MM.1S (cell line): ENCODE measurements around the gene MADD.
"Not testable (repeated sequence)": the region's sequence is repeated elsewhere in the genome, so short reads cannot be mapped to it uniquely, and the experiment has no call there.

Source experiments
- DNase-seq: peaks from one replicate; pipeline ENCODE4 v3.0.0-alpha.2; 2015
- H2AFZ ChIP-seq: fragments of 300-600 bp; sonication (generic); 2 replicates; pipeline ENCODE4 v1.6.0; 2016; ENCODE audit warnings: antibody characterized with exemption, low read length
- H3F3A ChIP-seq: fragments of 300-600 bp; sonication (generic); 2 replicates; pipeline ENCODE4 v1.6.1; 2016; ENCODE audit warnings: mild to moderate bottlenecking, antibody characterized with exemption, low read length, moderate library complexity, mixed read lengths; ENCODE audit not compliant: insufficient read depth
- H3K27ac ChIP-seq: fragments of 300-600 bp; sonication (generic); 2 replicates; pipeline ENCODE4 v1.5.1; 2016; ENCODE audit warnings: mild to moderate bottlenecking, low read length
- H3K27me3 ChIP-seq: fragments of 300-600 bp; sonication (generic); replicated peaks from 2 replicates; pipeline ENCODE4 v1.6.0; 2016; ENCODE audit warnings: low read length; ENCODE audit not compliant: insufficient read depth
- H3K36me3 ChIP-seq: fragments of 300-600 bp; sonication (generic); replicated peaks from 2 replicates; pipeline ENCODE4 v1.6.1; 2016; ENCODE audit warnings: mild to moderate bottlenecking, low read length, mixed read lengths; ENCODE audit not compliant: insufficient read depth
- H3K4me1 ChIP-seq: fragments of 300-600 bp; sonication (generic); 2 replicates; pipeline ENCODE4 v1.6.1; 2016; ENCODE audit warnings: low read length, mixed read lengths
- H3K4me2 ChIP-seq: fragments of 300-600 bp; sonication (generic); 2 replicates; pipeline ENCODE4 v1.6.0; 2016; ENCODE audit warnings: low read depth, low read length
- H3K4me3 ChIP-seq: fragments of 300-600 bp; sonication (generic); 2 replicates; pipeline ENCODE4 v1.5.1; 2016; ENCODE audit warnings: low read length, mixed read lengths
- H3K79me2 ChIP-seq: fragments of 300-600 bp; sonication (generic); 2 replicates; pipeline ENCODE4 v1.6.1; 2016; ENCODE audit warnings: mixed run types, low read length, mixed read lengths
- H3K9ac ChIP-seq: fragments of 300-600 bp; sonication (generic); 2 replicates; pipeline ENCODE4 v1.6.1; 2016; ENCODE audit warnings: low read length, mixed read lengths
- H3K9me2 ChIP-seq: fragments of 300-600 bp; sonication (generic); replicated peaks from 2 replicates; pipeline ENCODE4 v1.6.1; 2016; ENCODE audit warnings: mild to moderate bottlenecking, low read length, mixed read lengths; ENCODE audit not compliant: insufficient read depth
- H3K9me3 ChIP-seq: fragments of 300-600 bp; sonication (generic); replicated peaks from 2 replicates; pipeline ENCODE4 v1.6.1; 2016; ENCODE audit warnings: mild to moderate bottlenecking, low read length, mixed read lengths; ENCODE audit not compliant: insufficient read depth
- H4K20me1 ChIP-seq: fragments of 300-600 bp; sonication (generic); 2 replicates; pipeline ENCODE4 v1.6.1; 2016; ENCODE audit warnings: mild to moderate bottlenecking, low read length, moderate library complexity, mixed read lengths; ENCODE audit not compliant: insufficient read depth
- EZH2 ChIP-seq: fragments of 300-600 bp; sonication (generic); optimal IDR thresholded peaks from 2 replicates; pipeline ENCODE3; 2017; ENCODE audit warnings: low read depth, mild to moderate bottlenecking, antibody characterized with exemption, low read length, mixed read lengths
- EZH2phosphoT487 ChIP-seq: fragments of 300-600 bp; sonication (generic); IDR thresholded peaks from 2 replicates; pipeline ENCODE4 v1.6.1; 2018; ENCODE audit warnings: antibody characterized with exemption, low read length
- TF ChIP-seq, protein P1 (sequence below): fragments of 300-600 bp; sonication (generic); IDR thresholded peaks from 2 replicates; pipeline ENCODE4 v1.5.1; 2016; ENCODE audit warnings: antibody characterized with exemption, low read length, mixed read lengths

The MADD gene

DNA sequence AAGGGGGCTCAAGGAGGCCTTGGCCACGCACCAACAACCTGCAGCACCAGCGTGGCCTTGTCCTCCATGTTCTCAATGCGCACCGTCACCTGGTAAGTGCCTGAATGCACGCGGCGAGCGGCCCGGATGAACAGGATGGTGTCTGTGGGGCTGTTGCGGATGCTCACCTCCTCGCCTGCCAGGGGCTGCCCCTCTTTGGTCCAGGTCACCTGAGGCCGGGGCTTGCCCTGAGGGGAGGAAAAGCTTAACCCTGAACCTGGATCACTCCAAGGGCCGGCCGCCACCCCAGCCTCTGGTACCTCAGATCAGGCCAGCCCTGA lies 63.6 kb downstream of the MADD start:
- TF ChIP-seq EZH2 (no peak), EZH2phosphoT487 (no peak)
- TF ChIP-seq, protein P1, sequence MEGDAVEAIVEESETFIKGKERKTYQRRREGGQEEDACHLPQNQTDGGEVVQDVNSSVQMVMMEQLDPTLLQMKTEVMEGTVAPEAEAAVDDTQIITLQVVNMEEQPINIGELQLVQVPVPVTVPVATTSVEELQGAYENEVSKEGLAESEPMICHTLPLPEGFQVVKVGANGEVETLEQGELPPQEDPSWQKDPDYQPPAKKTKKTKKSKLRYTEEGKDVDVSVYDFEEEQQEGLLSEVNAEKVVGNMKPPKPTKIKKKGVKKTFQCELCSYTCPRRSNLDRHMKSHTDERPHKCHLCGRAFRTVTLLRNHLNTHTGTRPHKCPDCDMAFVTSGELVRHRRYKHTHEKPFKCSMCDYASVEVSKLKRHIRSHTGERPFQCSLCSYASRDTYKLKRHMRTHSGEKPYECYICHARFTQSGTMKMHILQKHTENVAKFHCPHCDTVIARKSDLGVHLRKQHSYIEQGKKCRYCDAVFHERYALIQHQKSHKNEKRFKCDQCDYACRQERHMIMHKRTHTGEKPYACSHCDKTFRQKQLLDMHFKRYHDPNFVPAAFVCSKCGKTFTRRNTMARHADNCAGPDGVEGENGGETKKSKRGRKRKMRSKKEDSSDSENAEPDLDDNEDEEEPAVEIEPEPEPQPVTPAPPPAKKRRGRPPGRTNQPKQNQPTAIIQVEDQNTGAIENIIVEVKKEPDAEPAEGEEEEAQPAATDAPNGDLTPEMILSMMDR = no peak
- Histone ChIP-seq H3K9ac (no peak overlapping the region), H4K20me1 (no peaks in the 10 kb centered on the region), H3K27me3 (no peaks in the 10 kb centered on the region), H3K79me2 (no peaks in the 10 kb centered on the region), H3K9me3 (no peaks in the 10 kb centered on the region), H2AFZ (no peak overlapping the region), H3K4me3 (no peak overlapping the region), H3K4me1 (no peaks in the 10 kb centered on the region), H3F3A (no peaks in the 10 kb centered on the region), H3K9me2 (no peaks in the 10 kb centered on the region), H3K27ac (no peak overlapping the region), H3K36me3 (no peaks in the 10 kb centered on the region), H3K4me2 (no peak overlapping the region)
- no peak for DNase-seq

DNA sequence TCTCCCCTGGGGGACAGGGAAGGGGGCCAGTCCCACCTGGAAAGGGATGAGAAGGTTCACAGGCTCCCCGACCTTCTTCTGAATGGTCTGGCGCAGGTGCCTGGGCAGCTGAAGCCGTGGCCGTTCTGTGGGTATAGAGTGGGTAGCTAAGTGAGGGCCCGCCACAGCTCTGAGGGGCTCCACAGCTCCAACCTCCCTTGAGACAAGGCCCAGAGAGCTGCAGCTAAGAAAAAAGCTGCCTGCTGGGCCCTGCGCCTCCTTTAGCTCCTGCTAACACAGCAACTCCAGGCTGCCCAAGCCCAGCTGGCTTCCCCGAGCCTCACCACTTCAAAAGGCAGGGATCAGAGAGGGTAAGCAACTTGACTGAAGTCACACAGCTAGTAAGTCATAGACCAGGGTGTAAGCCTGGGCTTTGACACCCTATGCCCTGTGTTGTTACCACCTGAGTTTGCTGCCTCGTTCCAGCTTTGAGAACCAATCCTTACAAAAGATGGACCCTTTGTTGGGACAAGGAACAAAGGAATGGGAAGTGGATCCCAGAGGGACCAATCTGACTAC lies 64.0 kb downstream of the MADD start:
- Histone ChIP-seq H3K4me2 (no peak overlapping the region), H3K9me3 (no peaks in the 10 kb centered on the region), H3K27me3 (no peaks in the 10 kb centered on the region), H3F3A (no peaks in the 10 kb centered on the region), H3K4me3 (no peak overlapping the region), H3K9ac (no peak overlapping the region), H3K4me1 (no peaks in the 10 kb centered on the region), H3K36me3 (no peaks in the 10 kb centered on the region), H3K79me2 (no peaks in the 10 kb centered on the region), H4K20me1 (no peaks in the 10 kb centered on the region), H2AFZ (no peak overlapping the region), H3K9me2 (no peaks in the 10 kb centered on the region), H3K27ac (no peak overlapping the region)
- TF ChIP-seq EZH2 (no peak), EZH2phosphoT487 (no peak)
- TF ChIP-seq, protein P1 = no peak
- no peak for DNase-seq

DNA sequence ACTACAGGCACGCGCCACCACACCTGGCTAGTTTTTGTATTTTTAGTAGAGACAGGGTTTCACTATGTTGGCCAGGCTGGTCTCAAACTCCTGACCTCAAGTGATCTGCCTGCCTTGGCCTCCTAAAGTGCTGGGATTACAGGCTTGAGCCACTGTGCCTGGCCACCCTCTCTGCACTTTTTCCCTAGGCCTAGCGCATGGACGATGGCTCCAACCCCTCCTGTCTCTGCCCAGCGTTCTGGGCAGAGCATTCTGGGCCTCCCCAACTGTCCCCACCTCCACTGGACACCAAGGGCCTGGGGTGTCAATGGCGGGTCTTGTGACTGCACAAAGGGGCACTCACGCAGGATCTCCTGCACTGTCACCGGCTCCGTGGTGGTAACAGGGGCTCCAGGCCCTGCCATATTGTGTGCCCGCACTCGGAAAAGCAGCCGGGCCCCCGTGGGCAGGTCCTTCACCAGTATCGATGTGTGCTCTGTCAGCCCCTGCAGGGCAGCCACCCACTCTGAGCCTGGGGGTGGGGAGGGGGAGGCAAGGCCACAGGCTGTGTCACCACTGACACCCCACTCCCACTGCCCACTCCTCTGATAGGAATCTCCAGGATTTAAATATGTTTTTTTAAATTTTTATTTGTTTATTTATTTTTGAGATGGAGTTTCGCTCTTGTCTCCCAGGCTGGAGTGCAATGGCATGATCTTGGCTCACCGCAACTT lies 64.9 kb downstream of the MADD start:
- not testable (repeated sequence) for H3K4me1 ChIP-seq, H3K4me2 ChIP-seq, H3K79me2 ChIP-seq, H2AFZ ChIP-seq, DNase-seq, H4K20me1 ChIP-seq, H3K27me3 ChIP-seq, H3K9me3 ChIP-seq, H3K9me2 ChIP-seq, H3K4me3 ChIP-seq, H3K36me3 ChIP-seq, H3F3A ChIP-seq, H3K27ac ChIP-seq, H3K9ac ChIP-seq

DNA sequence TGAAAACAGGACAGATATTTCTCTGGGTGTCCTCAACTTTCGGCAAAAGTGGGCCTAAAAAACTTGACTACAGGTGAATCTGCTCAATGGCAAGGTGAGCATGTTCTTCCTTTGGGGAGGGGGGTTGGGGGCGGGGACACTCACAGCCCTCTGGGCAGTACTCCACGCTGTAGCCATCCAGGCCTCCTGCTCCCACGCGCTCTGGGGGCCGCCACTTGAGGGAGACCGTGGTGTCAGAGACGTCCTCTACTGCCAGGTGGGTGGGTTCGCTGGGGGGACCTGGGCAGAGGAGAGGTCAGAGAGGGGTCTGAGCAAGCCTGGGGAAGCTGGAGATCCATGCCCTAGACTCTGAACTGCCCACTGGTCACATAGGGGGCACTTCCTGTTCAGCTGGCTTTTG lies 65.8 kb downstream of the MADD start:
- no peak for DNase-seq
- Histone ChIP-seq H3K4me3 (no peak overlapping the region), H3K9me3 (no peaks in the 10 kb centered on the region), H2AFZ (no peak overlapping the region), H3K27ac (no peak overlapping the region), H3K9ac (no peak overlapping the region), H3F3A (no peaks in the 10 kb centered on the region), H3K9me2 (no peaks in the 10 kb centered on the region), H3K79me2 (no peaks in the 10 kb centered on the region), H4K20me1 (no peaks in the 10 kb centered on the region), H3K4me1 (no peaks in the 10 kb centered on the region), H3K4me2 (no peak overlapping the region), H3K27me3 (no peaks in the 10 kb centered on the region), H3K36me3 (no peaks in the 10 kb centered on the region)
- TF ChIP-seq EZH2 = no peak
- no peak for TF ChIP-seq EZH2phosphoT487
- TF ChIP-seq, protein P1 = no peak
